Dedifferentiated amniotic fluid mesenchymal stem cell (primary cell): Measurements from ENCODE around the gene ATG12.
"Not testable (repeated sequence)": the region's sequence is repeated elsewhere in the genome, so short reads cannot be mapped to it uniquely, and the experiment has no call there.

ENCODE experiments used
- DNase-seq: peaks from one replicate; pipeline ENCODE4 v3.0.0-alpha.2; 2016; ENCODE audit errors: extremely low spot score

The ATG12 gene

GRCh38 chr5:115841382-115842088 lies at the start of gene ATG12, which contains the start of gene AP3S1:
Gene ATG12, minus strand, starts transcription at chr5:115841565. Its CDS starts 13 bp downstream, at chr5:115841552.
Gene AP3S1, plus strand, starts transcription at chr5:115841935. Its CDS starts 103 bp downstream, at chr5:115842038.
- DNase-seq = peak; percentile 94

- DNase-seq = no peak
These were observed 46.7 kb upstream of the ATG12 start for GRCh38 chr5:115888027-115888426.

DNA sequence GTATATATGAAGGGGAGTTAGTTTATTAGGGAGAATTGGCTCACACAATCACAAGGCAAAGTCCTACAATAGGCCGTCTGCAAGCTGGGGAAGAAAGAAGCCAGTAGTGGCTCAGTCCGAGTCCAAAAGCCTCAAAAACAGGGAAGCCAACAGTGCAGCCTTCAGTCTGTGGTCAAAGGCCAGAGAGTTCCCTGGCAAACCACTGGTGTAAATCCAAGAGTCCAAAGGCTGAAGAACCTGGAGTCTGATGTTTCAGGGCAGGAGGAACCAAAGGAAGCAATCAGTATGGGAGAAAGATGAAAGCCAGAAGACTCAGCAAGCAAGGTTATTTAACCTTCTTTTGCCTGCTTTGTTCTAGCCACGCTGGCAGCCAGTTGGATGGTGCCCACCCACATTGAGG lies 43.8 kb upstream of the ATG12 start:
- not testable (repeated sequence) for DNase-seq

DNA sequence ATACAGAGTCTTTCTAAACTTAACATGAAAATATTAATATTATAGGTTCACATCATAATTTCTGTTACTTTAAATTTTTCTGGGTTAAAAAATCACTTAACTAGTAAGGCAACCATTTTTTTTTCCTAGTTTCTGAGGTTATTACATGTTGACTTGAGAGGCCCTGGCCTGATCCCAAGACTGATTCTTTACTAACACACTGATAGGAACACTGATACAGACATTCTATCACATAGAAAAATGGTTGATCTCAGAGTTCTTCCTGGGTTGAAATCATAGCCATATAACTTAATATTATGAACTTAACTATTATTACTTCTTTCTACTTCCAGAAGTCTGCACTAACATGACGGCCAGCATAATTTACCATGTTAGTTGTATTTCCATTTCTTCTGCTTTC lies 43.3 kb upstream of the ATG12 start:
- no peak for DNase-seq

GRCh38 chr5:115882434-115882833 lies 41.1 kb upstream of the ATG12 start:
- DNase-seq = not testable (repeated sequence)

- not testable (repeated sequence) for DNase-seq
These were observed 36.0 kb upstream of the ATG12 start for GRCh38 chr5:115877342-115877741.

DNA sequence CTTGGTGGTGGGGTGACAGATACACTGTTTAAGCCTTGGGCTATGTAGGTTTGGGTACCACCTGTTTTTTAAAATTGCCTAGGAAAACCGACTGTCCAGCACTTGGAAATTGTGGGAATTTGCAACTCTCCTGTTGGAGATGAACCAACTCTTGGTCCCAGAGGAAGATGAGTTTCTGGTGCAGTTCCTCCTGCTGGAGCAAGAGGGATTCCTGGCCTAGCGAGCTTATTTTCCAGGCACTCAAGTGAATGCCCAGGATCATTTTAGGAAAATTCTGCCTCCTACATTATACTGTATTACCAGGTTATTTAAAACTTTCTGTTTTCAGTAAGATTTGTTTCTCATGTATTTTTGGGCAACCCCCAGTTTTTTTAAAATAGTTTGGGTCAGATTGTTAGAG lies 34.1 kb upstream of the ATG12 start:
- DNase-seq = no peak

DNA sequence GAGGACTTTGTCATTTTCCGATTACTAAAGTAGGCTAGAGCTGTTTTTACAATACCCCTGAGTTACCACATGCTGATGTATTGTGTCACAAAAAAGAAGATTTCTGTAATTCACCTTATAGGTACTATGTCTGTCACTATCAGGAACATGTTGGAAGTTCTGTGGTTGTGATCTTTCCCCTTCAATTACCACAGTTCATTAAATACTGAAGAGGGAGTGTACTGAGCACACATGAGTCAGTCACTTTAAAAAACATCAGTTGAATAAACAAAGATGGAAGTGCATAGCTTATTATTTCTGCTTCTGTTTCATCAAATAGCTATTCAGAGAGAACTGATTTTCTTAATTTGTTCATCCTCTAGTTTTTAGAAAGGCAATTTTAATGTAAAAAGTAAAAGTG lies 32.0 kb upstream of the ATG12 start:
- no peak for DNase-seq

DNA sequence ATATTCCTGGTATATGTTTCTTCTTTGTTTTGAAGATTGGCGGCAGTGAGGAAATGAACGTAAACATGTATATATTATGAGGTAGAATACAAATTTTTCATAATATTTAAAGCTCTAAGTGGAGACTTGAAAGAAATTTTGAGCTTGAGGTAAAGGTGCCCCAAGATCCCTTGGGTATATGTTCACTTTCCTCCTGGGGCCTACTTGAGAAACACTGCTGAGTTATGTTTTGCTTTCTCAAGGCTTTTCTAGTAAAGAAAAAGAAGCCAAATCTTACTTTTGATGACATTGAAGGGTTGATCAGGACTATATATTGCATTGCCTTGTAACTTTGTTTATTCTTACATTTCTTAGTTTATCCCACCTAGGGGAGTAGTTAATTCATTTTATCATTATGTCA lies 31.1 kb upstream of the ATG12 start:
- no peak for DNase-seq

DNA sequence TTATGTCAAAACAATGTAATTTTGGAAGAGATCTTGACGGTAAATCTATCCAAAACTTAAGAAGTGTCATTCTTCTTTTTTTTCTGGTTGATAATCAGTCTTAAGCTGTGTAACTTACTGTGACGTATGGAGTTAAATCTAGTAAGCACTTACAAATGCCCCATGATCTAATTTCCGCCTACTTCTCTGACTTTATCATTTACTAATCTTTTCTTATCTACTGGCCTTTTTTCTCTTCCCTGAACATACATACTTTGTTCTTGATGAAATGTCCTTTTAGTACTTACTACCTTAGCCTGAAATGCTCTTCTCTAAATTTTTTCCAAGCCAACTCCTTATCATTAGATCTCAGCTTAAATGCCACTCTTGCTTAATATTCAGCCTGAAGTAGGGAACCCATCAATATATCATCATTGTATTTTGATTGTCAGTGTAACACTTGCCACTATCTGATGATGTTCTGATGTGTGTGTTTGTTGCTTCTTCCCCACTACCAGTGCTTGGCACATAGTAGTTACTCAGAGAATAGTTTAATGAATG lies 28.0 kb upstream of the ATG12 start:
- no peak for DNase-seq

DNA sequence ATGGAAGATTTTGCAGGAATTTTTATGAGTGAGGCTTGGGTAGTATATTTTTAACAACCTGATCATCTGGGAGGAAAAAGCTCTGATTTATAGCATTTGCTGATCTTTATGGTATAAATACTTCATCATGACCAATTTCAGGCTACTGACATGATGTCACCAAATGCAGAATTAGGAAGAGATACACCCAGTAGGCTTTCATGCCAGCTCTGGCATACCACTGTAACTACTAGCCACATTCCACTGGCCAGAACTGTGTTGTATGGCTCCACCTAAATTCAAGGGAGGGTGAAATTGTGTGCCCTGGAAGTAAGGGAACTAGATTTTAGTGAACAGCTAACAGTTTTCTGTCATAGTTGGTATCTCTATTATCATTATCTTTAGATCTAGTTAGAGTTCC lies 18.0 kb upstream of the ATG12 start:
- DNase-seq = peak; percentile 53

DNA sequence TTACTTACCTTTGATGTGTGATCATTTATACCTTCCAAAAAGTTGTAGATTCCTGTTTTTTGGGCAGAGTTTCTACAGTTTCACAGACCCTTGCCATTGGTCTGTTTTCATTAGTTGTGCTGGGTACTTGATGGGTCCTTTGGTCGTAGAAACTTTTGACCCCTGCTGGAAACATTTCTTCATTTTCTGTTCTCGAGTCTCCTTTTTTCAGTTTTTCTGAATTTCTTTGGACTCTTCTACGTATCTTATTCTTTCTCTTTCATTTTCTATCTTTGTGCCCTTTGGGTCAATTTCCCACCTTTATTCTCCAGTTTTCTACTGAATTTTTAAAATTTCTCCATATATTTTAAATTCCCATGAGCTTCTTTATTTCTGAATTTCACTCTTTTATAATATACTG lies 17.0 kb upstream of the ATG12 start:
- no peak for DNase-seq

DNA sequence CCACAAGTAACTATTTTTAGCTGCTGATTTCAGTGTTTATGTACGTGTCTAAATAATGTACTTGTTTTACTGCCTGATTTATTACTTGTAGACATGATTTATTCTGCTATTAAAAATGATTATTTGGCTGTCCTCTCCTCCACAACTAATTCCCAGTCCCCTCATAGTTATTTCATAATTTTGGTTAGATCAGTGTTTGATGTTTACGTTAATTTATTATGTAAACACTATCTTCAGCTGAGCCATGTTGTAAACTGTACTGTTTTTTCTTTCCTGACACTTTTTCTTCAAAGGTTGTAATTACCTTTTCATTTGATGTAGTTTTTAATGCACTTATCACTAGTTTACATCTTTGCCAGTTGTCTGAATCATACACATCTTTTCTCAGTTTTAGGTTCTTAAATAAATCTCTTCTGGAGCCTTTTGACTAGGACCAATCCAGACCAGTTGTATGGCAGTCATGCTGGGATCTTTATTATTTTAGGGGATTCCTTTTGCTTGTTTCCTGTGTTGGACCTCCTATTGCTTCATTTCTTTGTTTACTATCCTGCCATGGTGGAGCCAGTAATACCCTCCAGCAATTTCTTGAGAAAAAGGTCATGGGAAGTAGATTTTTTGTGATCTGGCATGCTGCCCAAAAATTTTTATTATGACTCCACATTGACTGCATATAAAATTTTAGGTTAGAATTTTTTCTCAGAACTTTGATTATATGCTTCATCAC lies 16.4 kb upstream of the ATG12 start:
- peak; percentile 20 for DNase-seq

DNA sequence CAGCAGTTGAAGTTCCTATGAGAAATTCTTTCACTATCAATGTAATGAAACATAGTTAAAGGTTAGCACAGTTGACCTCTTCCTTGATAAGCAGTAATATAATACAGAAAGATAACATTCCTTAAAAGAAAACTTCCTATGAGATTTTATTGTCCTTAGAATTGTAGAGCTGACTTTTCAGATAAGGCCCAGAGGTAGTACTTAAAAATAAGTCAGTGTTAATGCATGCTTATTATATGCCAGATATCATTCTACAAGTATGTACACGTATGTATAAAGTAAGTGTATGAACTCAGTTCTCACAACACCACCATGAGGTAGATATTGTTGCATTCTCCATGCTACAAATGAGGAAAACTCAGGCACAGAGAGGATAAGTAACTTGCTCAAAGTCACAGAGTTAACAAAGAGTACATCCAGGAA lies 15.7 kb upstream of the ATG12 start:
- DNase-seq = no peak

- DNase-seq = peak; percentile 19
These were observed 14.6 kb upstream of the ATG12 start for GRCh38 chr5:115855959-115856358.

GRCh38 chr5:115854139-115854538 lies 12.8 kb upstream of the ATG12 start:
- no peak for DNase-seq

GRCh38 chr5:115850744-115851416 lies 9.5 kb upstream of the ATG12 start:
- no peak for DNase-seq

DNA sequence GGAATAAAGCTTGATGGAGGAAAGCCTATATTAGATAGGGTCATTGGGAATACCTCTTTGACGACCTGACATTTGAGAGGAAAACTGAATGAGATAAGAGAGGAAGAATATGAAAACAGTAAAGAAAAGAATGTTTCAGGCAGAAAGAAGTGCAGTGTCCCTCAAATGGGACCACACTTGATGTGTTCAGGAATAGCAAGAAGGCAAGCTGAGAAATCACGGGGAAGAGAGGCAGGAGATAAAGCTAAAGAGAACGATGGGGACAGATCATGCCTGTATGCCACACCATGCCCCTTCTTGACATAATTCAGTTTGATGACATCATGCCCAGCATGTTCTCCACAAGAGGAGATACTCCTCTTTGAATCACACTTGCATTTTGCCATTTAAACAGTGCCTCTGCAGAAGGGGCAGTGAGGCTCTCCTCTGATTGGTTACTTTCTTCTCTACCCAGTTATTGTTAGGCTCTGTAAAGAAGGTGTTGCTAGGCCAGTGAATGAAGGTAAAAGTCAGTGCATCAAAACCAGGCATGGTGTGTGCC lies 8.0 kb upstream of the ATG12 start:
- no peak for DNase-seq

GRCh38 chr5:115847290-115847689 lies 5.9 kb upstream of the ATG12 start:
- DNase-seq = no peak

DNA sequence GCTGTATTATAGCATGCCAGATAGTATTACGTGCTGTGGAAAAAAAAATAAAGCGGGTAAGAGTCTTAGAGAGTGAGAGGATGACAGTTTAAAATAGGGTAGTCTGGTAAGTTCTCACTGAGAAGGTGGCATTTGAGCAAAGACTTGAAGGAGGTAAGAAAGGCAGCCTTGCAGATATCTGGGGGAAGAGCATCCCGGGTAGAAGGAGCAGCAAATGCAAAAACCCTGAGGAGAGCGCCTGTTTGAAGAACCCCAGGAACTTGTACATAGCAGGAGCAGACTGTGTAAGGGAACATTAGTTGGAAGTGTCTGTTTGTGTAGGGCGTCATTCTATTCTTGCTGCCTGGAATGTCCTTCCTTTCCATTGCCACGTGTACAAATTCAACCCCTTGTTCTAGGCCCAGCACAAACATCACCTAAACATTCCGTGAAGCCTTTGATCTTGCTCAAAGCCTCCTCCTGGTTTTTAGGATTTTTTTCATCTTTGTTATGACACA lies 3.0 kb upstream of the ATG12 start:
- no peak for DNase-seq

- DNase-seq = no peak
These were observed 2.2 kb upstream of the ATG12 start for GRCh38 chr5:115843444-115844130.
